Peyer's patch (tissue), 4 donors: Measurements from ENCODE around the gene FKRP.

ENCODE experiments used
- POLR2A ChIP-seq, 2 donors: fragments of 450-650 bp; IDR thresholded peaks; one replicate each; pipeline ENCODE4 v1.5.1; 2017; ENCODE audit warnings: antibody characterized with exemption in 2 of 2, mild to moderate bottlenecking in 2 of 2, moderate library complexity in 2 of 2
- TF ChIP-seq, protein P1 (sequence below), 6 experiments: fragments of 450-650 bp in 4 of 6; fragments of 200-600 bp in 2 of 6; sonication (generic) in 1 of 6; IDR thresholded peaks; one replicate each; pipeline ENCODE4 v1.5.1; 2017 to 2019; ENCODE audit warnings: antibody characterized with exemption in 6 of 6, mild to moderate bottlenecking in 3 of 6, moderate library complexity in 1 of 6

DNA sequence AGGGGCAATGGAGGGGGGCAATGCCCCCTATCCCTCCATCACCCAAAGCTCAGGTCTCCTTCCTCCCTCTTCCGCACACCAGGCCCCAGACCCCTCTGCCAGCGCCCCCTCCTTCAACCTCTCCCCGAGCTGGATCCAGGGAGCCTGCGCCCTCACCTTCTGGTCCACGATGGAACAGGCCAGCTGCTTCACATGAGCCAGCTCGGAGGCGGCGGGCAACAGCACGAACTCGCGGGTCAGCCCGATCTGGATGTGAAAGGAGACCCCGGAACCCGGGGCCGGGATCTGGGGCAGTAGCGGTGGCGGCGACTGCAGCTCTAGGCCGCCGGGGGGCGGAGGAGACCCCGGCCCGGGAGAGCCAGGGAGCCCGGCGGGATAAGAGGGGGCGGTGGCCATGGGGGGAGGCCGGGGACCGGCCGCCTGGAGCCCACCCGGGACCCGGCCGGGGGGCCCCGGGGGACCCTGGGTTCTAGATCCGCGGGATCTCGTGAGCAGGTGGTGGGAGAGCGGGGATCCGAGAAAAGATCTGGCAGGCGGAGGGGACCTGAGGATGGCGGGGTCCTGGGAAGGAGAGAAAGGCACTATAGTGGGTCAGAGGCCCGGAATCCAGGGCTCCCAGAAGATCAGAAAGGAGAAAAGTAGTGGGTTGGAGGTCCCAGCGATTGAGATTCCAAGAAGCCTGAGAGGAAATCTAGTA, 29.7 kb upstream of the FKRP start:
- TF ChIP-seq, protein P1, sequence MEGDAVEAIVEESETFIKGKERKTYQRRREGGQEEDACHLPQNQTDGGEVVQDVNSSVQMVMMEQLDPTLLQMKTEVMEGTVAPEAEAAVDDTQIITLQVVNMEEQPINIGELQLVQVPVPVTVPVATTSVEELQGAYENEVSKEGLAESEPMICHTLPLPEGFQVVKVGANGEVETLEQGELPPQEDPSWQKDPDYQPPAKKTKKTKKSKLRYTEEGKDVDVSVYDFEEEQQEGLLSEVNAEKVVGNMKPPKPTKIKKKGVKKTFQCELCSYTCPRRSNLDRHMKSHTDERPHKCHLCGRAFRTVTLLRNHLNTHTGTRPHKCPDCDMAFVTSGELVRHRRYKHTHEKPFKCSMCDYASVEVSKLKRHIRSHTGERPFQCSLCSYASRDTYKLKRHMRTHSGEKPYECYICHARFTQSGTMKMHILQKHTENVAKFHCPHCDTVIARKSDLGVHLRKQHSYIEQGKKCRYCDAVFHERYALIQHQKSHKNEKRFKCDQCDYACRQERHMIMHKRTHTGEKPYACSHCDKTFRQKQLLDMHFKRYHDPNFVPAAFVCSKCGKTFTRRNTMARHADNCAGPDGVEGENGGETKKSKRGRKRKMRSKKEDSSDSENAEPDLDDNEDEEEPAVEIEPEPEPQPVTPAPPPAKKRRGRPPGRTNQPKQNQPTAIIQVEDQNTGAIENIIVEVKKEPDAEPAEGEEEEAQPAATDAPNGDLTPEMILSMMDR (IDR thresholded peaks at IDR 0.05): no peak
- no peak for TF ChIP-seq POLR2A (IDR thresholded peaks at IDR 0.05)
